ENCODE data around the gene THEM4.
"Not testable (repeated sequence)": the region's sequence is repeated elsewhere in the genome, so short reads cannot be mapped to it uniquely, and the experiment has no call there.

The THEM4 gene

GRCh38 chr1:151934048-151934493 lies 24.8 kb upstream of the THEM4 start:
- DNase-seq (ENCODE audit: low read depth), result no peak

GRCh38 chr1:151924691-151925587 lies 15.6 kb upstream of the THEM4 start:
- no peak for DNase-seq (ENCODE audit: low read depth)

DNA sequence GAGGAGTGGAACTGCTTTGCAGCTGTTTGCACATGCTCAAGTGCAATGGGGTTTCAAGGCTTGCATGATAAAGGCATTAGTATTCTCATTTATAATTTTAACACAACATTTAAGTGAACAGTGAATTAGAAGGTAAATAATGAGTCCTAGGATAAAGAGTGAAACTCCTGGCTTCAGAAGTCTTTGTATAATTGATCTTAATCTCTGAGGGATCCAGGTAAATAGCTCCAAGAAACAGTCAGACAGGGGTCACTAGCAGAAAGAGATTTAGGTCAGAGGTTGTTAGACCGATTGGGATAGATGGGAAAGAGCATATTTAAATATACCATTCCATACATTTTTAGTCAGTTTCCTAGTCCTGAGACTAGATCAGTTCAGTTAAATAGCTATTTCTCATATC lies 14.1 kb upstream of the THEM4 start:
- no peak for DNase-seq (ENCODE audit: low read depth)

DNA sequence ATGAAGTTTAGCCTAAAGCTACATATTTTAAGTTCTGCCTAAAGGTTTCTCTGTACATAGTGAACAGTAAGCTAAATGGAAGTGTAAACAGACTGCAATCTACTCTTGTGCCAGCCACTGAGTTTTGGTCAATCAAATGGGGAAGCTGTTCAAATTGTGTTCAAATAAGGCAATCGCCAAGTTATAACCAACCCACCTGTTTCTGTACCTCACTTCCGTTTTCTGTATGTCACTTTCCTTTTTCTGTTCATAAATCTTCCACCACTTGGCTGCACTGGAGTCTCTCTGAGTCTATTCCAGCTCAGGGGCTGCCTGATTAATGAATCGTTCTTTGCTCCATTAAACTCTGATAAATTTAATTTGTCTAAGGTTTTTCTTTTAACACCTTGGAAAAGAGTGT lies 10.8 kb upstream of the THEM4 start:
- no peak for DNase-seq (ENCODE audit: low read depth)

DNA sequence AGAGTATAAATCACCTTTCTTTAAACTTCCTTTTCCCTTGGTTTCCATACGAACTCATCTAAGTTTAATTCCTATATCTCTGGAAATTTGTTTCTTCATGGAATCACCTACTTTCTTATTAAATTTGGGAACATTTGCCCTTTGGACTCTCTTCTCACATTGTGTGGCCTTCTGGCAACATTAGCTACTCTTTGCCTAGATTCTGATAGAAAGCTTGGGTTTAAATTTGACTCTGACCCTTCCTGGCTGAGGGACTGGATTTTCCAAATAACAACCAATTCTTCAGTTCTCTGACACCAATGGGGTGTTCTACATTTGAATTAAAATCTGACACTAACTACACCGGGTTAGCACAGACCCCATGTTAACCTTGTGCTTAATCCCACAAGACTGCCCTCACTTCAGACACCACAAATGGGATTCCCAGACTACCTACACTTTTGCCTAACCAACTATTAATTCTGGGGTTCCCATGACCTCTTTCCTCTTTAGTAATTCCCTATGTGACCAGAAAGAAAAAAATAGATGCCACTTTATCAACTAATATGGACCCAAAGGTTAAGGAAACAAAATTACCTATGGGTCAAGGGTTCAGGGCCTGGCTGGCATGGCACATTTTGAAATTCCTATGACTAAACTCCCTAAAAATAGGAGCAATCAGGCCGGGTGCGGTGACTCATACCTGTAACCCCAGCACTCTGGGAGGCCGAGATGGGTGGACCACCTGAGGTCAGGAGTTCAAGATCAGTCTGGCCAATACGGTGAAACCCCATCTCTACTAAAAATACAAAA lies 9.7 kb upstream of the THEM4 start:
- DNase-seq (ENCODE audit: low read depth), result no peak

DNA sequence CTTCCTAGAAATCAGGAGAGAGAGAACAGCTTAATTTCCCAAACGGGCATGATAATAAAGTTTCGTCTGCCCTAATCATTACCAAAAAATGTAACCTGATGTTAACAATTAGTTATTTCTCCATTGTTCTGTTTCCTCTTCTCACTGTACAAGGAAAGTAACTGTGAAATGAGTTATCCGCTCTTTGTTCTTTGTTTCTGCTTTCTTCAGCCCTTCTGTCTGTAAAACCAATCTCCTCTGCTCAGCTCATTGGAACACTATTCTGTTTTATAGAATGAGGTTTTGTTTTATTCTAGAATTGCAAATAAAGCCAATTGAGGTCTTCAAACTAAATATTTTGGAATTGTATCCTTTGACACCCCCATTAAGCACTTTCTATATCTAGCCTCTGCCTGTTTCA lies 8.8 kb upstream of the THEM4 start:
- no peak for DNase-seq (ENCODE audit: low read depth)

GRCh38 chr1:151916726-151917370 lies 7.5 kb upstream of the THEM4 start:
- no peak for DNase-seq (ENCODE audit: low read depth)

GRCh38 chr1:151915061-151915686 lies 5.9 kb upstream of the THEM4 start:
- no peak for DNase-seq (ENCODE audit: low read depth)

DNA sequence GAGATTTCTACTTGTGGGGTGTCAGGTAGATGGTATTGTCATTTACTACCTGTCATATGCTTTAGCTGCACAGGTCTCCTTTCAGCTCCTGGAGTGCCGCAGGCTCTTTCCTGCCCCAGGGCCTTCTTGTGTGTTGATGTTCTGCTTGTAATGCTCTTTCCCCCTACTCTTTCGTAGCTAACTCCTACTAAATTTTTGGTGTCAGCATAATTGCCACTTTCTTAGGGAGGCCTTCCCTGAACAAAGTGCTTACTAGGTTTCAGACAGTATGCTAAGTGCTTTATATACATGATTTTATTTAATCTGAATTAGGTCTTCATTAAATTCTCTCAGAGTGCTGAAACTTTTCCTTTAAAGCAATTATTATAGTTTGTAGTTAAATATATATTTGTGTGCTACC lies 4.8 kb upstream of the THEM4 start:
- no peak for DNase-seq (ENCODE audit: low read depth)

- DNase-seq (ENCODE audit: low read depth), result no peak
Measured at GRCh38 chr1:151912973-151913372, 3.7 kb upstream of the THEM4 start.

- no peak for DNase-seq (ENCODE audit: low read depth)
Measured at GRCh38 chr1:151908228-151908691, 1.1 kb downstream of the THEM4 start.

- no peak for DNase-seq (ENCODE audit: low read depth)
Measured at GRCh38 chr1:151907363-151908139, 1.8 kb downstream of the THEM4 start.

- not testable (repeated sequence) for DNase-seq (ENCODE audit: low read depth)
Measured at GRCh38 chr1:151906324-151906645, 3.0 kb downstream of the THEM4 start.

- DNase-seq (ENCODE audit: low read depth), result not testable (repeated sequence)
Measured at GRCh38 chr1:151905443-151906323, 3.6 kb downstream of the THEM4 start.

DNA sequence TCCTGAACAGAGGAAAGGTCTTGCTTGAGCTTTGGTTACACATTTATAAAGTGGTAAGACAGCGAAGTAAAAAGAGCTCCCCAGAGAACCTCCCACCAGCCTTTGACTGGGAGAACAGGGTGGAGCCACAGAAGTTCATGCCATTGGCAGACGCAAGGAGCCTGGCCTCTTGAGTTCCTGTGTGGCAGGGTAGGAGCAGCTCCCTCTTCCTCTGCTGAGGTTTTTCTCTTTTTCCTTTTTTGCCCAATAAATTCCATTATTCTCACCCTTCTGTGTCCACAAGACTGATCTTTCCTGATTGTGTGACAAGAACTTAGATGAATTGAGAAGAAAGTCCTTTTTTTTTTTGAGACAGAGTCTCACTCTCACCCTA lies 4.3 kb downstream of the THEM4 start:
- no peak for DNase-seq (ENCODE audit: low read depth)

- no peak for DNase-seq (ENCODE audit: low read depth)
Measured at GRCh38 chr1:151902858-151903257, 6.5 kb downstream of the THEM4 start.

DNA sequence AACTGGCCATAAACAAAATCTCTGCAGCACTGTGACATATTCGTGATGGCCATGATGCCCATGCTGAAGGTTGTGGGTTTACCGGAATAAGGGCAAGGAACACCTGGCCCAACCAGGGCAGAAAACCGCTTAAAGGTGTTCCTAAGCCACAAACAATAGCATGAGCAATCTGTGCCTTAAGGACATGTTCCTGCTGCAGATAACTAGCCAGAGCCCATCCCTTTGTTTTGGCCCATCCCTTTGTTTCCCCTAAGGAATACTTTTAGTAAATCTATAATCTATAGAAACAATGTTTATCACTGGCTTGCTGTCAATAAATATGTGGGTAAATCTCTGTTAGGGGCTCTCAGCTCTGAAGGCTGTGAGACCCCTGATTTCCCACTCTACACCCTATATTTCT lies 8.5 kb downstream of the THEM4 start:
- DNase-seq (ENCODE audit: low read depth), result not testable (repeated sequence)

DNA sequence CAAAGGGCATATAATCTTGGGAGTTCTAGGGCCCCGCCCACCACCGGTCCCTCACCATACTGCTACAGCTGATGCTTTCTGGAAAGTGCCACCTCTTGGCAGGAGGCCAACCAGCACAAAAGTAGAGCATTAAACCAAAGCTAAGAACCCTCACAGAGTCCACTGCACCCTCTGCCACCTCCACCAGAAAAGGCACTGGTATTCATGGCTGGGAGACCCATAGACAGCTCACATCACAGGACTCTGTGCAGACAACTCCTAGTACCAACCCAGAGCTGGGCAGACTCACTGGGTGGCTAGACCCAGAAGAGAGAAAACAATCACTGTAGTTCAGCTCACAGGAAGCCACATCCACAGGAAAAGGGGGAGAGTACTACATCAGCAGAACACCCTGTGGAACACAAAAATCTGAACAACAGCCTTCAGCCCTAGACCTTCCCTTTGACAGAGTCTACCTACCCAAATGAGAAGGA lies 10.8 kb downstream of the THEM4 start:
- DNase-seq (ENCODE audit: low read depth), result no peak

- no peak for DNase-seq (ENCODE audit: low read depth)
Measured at GRCh38 chr1:151897991-151898431, 11.3 kb downstream of the THEM4 start.
